Superior temporal gyrus (tissue), 1 donor: ENCODE data around the gene ZNF329.
A peak's percentile ranks its signal among the peaks of the same experiment; 100 is the strongest.

Experiments
- DNase-seq: peaks from one replicate; pipeline ENCODE4 v3.0.0-alpha.2; 2016; ENCODE audit errors: extremely low spot score

ZNF329 gene

GRCh38 chr19:58118979-58119733, 31.4 kb downstream of the ZNF329 start:
- no peak for DNase-seq

- no peak for DNase-seq
Measured at GRCh38 chr19:58117841-58118575, 32.6 kb downstream of the ZNF329 start.

GRCh38 chr19:58108546-58108817, 42.1 kb downstream of the ZNF329 start:
- DNase-seq = no peak

- DNase-seq = no peak
Measured at GRCh38 chr19:58107778-58108545, 42.6 kb downstream of the ZNF329 start.

- DNase-seq = no peak
Measured at GRCh38 chr19:58098682-58098998, 51.9 kb downstream of the ZNF329 start.

GRCh38 chr19:58097781-58098681, 52.6 kb downstream of the ZNF329 start, which contains the start of gene ZSCAN18:
Gene ZSCAN18, minus strand, starts transcription at chr19:58098231. Its CDS starts 7,964 bp downstream, at chr19:58090267.
- peak; percentile 99 for DNase-seq

- no peak for DNase-seq
Measured at GRCh38 chr19:58097349-58097748, 53.2 kb downstream of the ZNF329 start.

- no peak for DNase-seq
Measured at GRCh38 chr19:58096884-58097283, 53.7 kb downstream of the ZNF329 start.

GRCh38 chr19:58095328-58095727, 55.3 kb downstream of the ZNF329 start:
- DNase-seq = no peak

GRCh38 chr19:58093071-58093470, 57.5 kb downstream of the ZNF329 start:
- DNase-seq = no peak

GRCh38 chr19:58091251-58091995, 59.2 kb downstream of the ZNF329 start:
- DNase-seq = no peak

GRCh38 chr19:58089846-58090245, 60.7 kb downstream of the ZNF329 start:
- no peak for DNase-seq

- no peak for DNase-seq
Measured at GRCh38 chr19:58088521-58089052, 62.0 kb downstream of the ZNF329 start.

- no peak for DNase-seq
Measured at GRCh38 chr19:58086825-58087710, 63.5 kb downstream of the ZNF329 start.

GRCh38 chr19:58085348-58085875, 65.2 kb downstream of the ZNF329 start:
- no peak for DNase-seq

GRCh38 chr19:58084596-58085347, 65.8 kb downstream of the ZNF329 start:
- DNase-seq = no peak

- DNase-seq = no peak
Measured at GRCh38 chr19:58083021-58083420, 67.6 kb downstream of the ZNF329 start.

GRCh38 chr19:58079792-58080191, 70.8 kb downstream of the ZNF329 start:
- no peak for DNase-seq
